Loucy (cell line): ENCODE data around the gene TXNRD2.

Source experiments
- H2AFZ ChIP-seq: fragments of 200-600 bp; sonication (generic); 2 replicates; pipeline ENCODE4 v1.6.0; 2016; ENCODE audit warnings: antibody characterized with exemption, mild to moderate bottlenecking, low read length, moderate library complexity
- H3F3A ChIP-seq: fragments of 200-600 bp; 2 replicates; pipeline ENCODE4 v1.6.0; 2016; ENCODE audit warnings: antibody characterized with exemption, low read depth, mild to moderate bottlenecking
- H3K27me3 ChIP-seq: fragments of 200-600 bp; sonication (generic); 2 replicates; pipeline ENCODE4 v1.6.1; 2014; ENCODE audit warnings: low read length, mild to moderate bottlenecking; ENCODE audit not compliant: insufficient read depth, poor library complexity, severe bottlenecking
- H3K36me3 ChIP-seq: fragments of 200-600 bp; sonication (generic); 2 replicates; pipeline ENCODE4 v1.6.1; 2016; ENCODE audit warnings: low read length; ENCODE audit not compliant: insufficient read depth
- H3K4me1 ChIP-seq: fragments of 200-600 bp; sonication (generic); 2 replicates; pipeline ENCODE4 v1.5.1; 2014; ENCODE audit warnings: low read length, mild to moderate bottlenecking; ENCODE audit not compliant: insufficient read depth, poor library complexity, severe bottlenecking
- H3K4me2 ChIP-seq: fragments of 200-600 bp; sonication (generic); 2 replicates; pipeline ENCODE4 v1.6.0; 2014; ENCODE audit warnings: antibody characterized with exemption, low read length, low read depth, mild to moderate bottlenecking; ENCODE audit not compliant: poor library complexity, severe bottlenecking
- H3K4me3 ChIP-seq: fragments of 200-600 bp; sonication (generic); 2 replicates; pipeline ENCODE4 v1.5.1; 2014; ENCODE audit warnings: low read length, mild to moderate bottlenecking, mixed read lengths; ENCODE audit not compliant: poor library complexity, severe bottlenecking
- H3K79me2 ChIP-seq: fragments of 200-600 bp; sonication (generic); 2 replicates; pipeline ENCODE4 v1.6.1; 2014; ENCODE audit warnings: low read length; ENCODE audit not compliant: insufficient read depth
- H3K9ac ChIP-seq: fragments of 200-600 bp; sonication (generic); 2 replicates; pipeline ENCODE4 v1.6.0; 2014; ENCODE audit warnings: mild to moderate bottlenecking, low read depth, low read length, moderate library complexity; ENCODE audit not compliant: poor library complexity, severe bottlenecking
- H3K9me2 ChIP-seq: fragments of 200-600 bp; sonication (generic); replicated peaks from 2 replicates; pipeline ENCODE4 v1.6.1; 2016; ENCODE audit warnings: low read depth, low read length, mixed read lengths
- H3K9me3 ChIP-seq: fragments of 200-600 bp; sonication (generic); 2 replicates; pipeline ENCODE4 v1.6.1; 2014; ENCODE audit warnings: mild to moderate bottlenecking, antibody characterized with exemption, low read length, low read depth; ENCODE audit not compliant: insufficient read depth
- H4K20me1 ChIP-seq: fragments of 200-600 bp; sonication (generic); 2 replicates; pipeline ENCODE4 v1.6.0; 2014; ENCODE audit warnings: antibody characterized with exemption, low read length, mild to moderate bottlenecking; ENCODE audit not compliant: insufficient read depth, poor library complexity, severe bottlenecking
- EZH2phosphoT487 ChIP-seq: fragments of 200-600 bp; IDR thresholded peaks from 2 replicates; pipeline ENCODE4 v1.6.1; 2018; ENCODE audit warnings: antibody characterized with exemption, mild to moderate bottlenecking, moderate library complexity, borderline replicate concordance
- TF ChIP-seq, protein P1 (sequence below): fragments of 200-600 bp; sonication (generic); conservative IDR thresholded peaks from 2 replicates; pipeline ENCODE4 v1.5.1; 2014; ENCODE audit warnings: mild to moderate bottlenecking, antibody characterized with exemption, low read length

TXNRD2 gene

DNA sequence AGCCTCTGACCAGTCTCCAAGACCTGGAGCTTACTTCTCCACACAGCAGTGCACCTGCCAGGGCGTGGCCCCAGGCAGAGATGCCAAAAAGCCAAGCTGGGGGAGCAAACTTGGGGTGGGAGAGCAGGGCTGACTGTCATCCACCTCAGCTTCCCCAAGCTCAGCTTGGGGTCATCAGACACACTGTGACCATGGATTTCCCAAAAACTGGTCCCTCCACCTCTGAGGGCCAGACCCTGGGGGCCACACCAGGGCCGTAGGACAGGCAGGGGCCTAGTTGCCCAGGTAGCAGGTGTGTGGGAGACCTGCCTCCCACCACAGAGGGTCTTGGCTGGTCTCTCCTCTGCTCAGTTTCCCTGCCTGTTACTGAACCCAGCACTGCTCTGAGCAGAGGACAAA, 44.4 kb upstream of the TXNRD2 start:
- H3K79me2 ChIP-seq = no peaks in the 10 kb centered on the region
- peak overlapping the region; percentile 81 for H3K4me3 ChIP-seq
- peak overlapping the region; percentile 73 for H3K9ac ChIP-seq
- H3K4me2 ChIP-seq = peak overlapping the region; percentile 89
- no peaks in the 10 kb centered on the region for H3F3A ChIP-seq
- no peaks in the 10 kb centered on the region for H3K9me2 ChIP-seq
- no peaks in the 10 kb centered on the region for H3K9me3 ChIP-seq
- H3K4me1 ChIP-seq = peaks cover 2% of the 10 kb centered on the region
- TF ChIP-seq, protein P1, sequence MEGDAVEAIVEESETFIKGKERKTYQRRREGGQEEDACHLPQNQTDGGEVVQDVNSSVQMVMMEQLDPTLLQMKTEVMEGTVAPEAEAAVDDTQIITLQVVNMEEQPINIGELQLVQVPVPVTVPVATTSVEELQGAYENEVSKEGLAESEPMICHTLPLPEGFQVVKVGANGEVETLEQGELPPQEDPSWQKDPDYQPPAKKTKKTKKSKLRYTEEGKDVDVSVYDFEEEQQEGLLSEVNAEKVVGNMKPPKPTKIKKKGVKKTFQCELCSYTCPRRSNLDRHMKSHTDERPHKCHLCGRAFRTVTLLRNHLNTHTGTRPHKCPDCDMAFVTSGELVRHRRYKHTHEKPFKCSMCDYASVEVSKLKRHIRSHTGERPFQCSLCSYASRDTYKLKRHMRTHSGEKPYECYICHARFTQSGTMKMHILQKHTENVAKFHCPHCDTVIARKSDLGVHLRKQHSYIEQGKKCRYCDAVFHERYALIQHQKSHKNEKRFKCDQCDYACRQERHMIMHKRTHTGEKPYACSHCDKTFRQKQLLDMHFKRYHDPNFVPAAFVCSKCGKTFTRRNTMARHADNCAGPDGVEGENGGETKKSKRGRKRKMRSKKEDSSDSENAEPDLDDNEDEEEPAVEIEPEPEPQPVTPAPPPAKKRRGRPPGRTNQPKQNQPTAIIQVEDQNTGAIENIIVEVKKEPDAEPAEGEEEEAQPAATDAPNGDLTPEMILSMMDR = no peak
- no peak for TF ChIP-seq EZH2phosphoT487
- H4K20me1 ChIP-seq = no peaks in the 10 kb centered on the region
- H3K36me3 ChIP-seq = no peaks in the 10 kb centered on the region
- H3K27me3 ChIP-seq = no peaks in the 10 kb centered on the region
- no peak overlapping the region for H2AFZ ChIP-seq

DNA sequence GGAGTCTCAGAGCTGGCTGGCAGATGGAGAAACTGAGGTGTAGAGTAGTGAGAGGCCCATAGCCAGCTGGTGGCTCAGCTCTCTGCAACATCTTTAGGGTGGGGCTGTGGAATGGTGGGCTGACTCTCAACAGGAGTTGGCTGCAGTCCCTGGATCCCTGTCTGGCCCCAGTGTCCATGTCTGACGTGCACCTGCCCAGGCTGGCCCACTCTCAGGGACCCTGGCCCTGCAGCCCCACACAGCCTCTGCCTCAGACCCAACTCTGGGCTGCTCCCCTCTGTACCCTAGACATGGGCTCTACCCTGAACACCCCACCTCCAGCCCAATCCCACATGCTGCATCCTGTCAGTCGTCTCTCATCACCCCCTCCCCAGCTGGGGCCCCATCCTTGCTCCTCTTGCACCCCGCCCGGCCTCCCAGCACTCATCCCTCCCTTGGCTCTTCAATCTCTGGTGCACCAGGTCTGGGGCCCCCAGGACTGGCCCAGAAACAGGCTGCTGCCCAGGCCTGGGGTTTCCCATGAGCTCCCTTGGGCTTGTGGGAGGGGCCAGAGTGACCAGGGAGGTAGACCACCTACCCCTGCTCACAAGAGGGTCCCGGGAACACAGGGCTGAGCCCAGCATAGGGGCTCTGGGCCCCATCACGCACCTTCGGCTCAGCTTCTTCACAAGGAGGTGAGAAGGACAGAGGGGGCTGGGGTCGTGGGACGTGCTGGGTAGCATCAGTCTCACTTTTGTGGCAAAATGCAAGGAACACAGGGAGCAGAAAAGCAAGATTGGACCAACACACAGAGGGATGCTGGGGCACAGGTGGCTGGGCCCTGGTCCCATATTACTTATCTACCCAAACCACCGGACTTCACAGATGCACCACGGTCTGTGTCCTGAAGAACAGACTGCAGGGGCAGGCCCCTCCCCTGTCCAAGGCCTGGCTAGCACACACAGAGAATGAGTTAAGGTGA, 43.5 kb upstream of the TXNRD2 start:
- H3K27me3 ChIP-seq = no peaks in the 10 kb centered on the region
- no peaks in the 10 kb centered on the region for H3K9me3 ChIP-seq
- peaks cover 2% of the 10 kb centered on the region for H3K4me1 ChIP-seq
- H3F3A ChIP-seq = no peaks in the 10 kb centered on the region
- no peaks in the 10 kb centered on the region for H3K36me3 ChIP-seq
- TF ChIP-seq, protein P1 = no peak
- TF ChIP-seq EZH2phosphoT487 = no peak
- no peak overlapping the region for H2AFZ ChIP-seq
- H3K4me2 ChIP-seq = no peak overlapping the region
- H3K9me2 ChIP-seq = no peaks in the 10 kb centered on the region
- no peak overlapping the region for H3K4me3 ChIP-seq
- no peak overlapping the region for H3K9ac ChIP-seq
- H4K20me1 ChIP-seq = no peaks in the 10 kb centered on the region
- no peaks in the 10 kb centered on the region for H3K79me2 ChIP-seq

DNA sequence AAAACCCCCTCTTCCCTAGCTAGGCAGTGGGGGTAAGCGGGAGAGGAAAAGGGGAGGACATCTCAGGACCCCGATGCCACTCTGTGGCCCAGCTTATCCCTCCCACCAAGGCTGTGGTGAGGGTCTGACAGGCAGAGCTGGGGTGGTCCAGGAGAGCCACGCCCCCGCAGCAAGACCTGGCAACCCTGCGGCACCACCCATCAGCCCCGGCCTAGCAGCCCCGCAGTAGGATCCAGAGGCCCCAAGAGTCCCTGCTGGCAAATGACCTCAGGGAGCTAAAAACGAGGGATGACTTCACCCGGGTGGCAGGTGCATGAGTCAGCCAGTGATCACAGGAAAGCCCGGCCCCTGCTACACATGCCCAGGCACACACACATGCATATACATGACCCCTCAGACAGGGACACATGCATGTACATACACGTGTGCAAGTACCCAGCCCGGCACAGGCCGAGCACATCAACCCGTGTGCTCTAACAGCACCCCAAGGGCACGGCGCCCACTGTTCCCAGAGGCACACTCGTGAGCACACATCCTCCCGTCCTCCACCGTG, 42.7 kb upstream of the TXNRD2 start:
- no peaks in the 10 kb centered on the region for H3K9me2 ChIP-seq
- no peaks in the 10 kb centered on the region for H3F3A ChIP-seq
- no peaks in the 10 kb centered on the region for H3K79me2 ChIP-seq
- H3K36me3 ChIP-seq = no peaks in the 10 kb centered on the region
- no peak overlapping the region for H2AFZ ChIP-seq
- no peak for TF ChIP-seq EZH2phosphoT487
- TF ChIP-seq, protein P1 = no peak
- H3K9me3 ChIP-seq = no peaks in the 10 kb centered on the region
- H3K4me3 ChIP-seq = no peak overlapping the region
- H3K27me3 ChIP-seq = no peaks in the 10 kb centered on the region
- H3K4me2 ChIP-seq = no peak overlapping the region
- no peak overlapping the region for H3K9ac ChIP-seq
- peaks cover 2% of the 10 kb centered on the region for H3K4me1 ChIP-seq
- no peaks in the 10 kb centered on the region for H4K20me1 ChIP-seq
